ENCODE data around the gene SOX6. TPM values are rescaled to one million over a fixed set of nuclear protein-coding genes. Genes with fewer than 3 reads are reported as not detected.

The SOX6 gene
- total RNA-seq, 1 donor from 2014 or later: 34.6 TPM

- no peak for DNase-seq (ENCODE audit: low spot score)
- intact Hi-C loops (cut with DNase I): no loop called here
Measured at GRCh38 chr11:15991215-15991614, 365.1 kb downstream of the SOX6 start.

GRCh38 chr11:15989685-15990084 is 366.7 kb downstream of the SOX6 start:
- intact Hi-C loops (cut with DNase I): no loop called here
- DNase-seq (ENCODE audit: low spot score): no peak

- no peak for DNase-seq (ENCODE audit: low spot score)
- intact Hi-C loops (cut with DNase I): no loop called here
Measured at GRCh38 chr11:15988693-15989231, 367.6 kb downstream of the SOX6 start.

GRCh38 chr11:15988016-15988550 is 368.3 kb downstream of the SOX6 start:
- intact Hi-C loops (cut with DNase I): no loop called here
- no peak for DNase-seq (ENCODE audit: low spot score)

GRCh38 chr11:15987046-15987445 is 369.3 kb downstream of the SOX6 start:
- intact Hi-C loops (cut with DNase I): no loop called here
- no peak for DNase-seq (ENCODE audit: low spot score)

- intact Hi-C loops (cut with DNase I): no loop called here
- no peak for DNase-seq (ENCODE audit: low spot score)
Measured at GRCh38 chr11:15985860-15986139, 370.5 kb downstream of the SOX6 start.

- no peak for DNase-seq (ENCODE audit: low spot score)
- intact Hi-C loops (cut with DNase I): no loop called here
Measured at GRCh38 chr11:15985127-15985859, 371.1 kb downstream of the SOX6 start.

GRCh38 chr11:15981292-15981691 is 375.1 kb downstream of the SOX6 start:
- no peak for DNase-seq (ENCODE audit: low spot score)
- intact Hi-C loops (cut with DNase I): no loop called here

- no peak for DNase-seq (ENCODE audit: low spot score)
- intact Hi-C loops (cut with DNase I): no loop called here
Measured at GRCh38 chr11:15977116-15977515, 379.2 kb downstream of the SOX6 start.

- DNase-seq (ENCODE audit: low spot score): no peak
- intact Hi-C loops (cut with DNase I): no loop called here
Measured at GRCh38 chr11:15976433-15977045, 379.8 kb downstream of the SOX6 start.

- intact Hi-C loops (cut with DNase I): no loop called here
- no peak for DNase-seq (ENCODE audit: low spot score)
Measured at GRCh38 chr11:15975742-15976141, 380.6 kb downstream of the SOX6 start.

- intact Hi-C loops (cut with DNase I): no loop called here
Measured at GRCh38 chr11:15972838-15973237, 383.5 kb downstream of the SOX6 start.

GRCh38 chr11:15971215-15971546 is 385.2 kb downstream of the SOX6 start:
- no peak for DNase-seq (ENCODE audit: low spot score)
- intact Hi-C loops (cut with DNase I): no loop called here

More at GRCh38 chr11:15972838-15973237, 383.5 kb downstream of the SOX6 start:
- no peak for DNase-seq (ENCODE audit: low spot score)

GRCh38 chr11:15970506-15971214 is 385.7 kb downstream of the SOX6 start:
- intact Hi-C loops (cut with DNase I): no loop called here
- no peak for DNase-seq (ENCODE audit: low spot score)

- no peak for DNase-seq (ENCODE audit: low spot score)
- intact Hi-C loops (cut with DNase I): loop anchor here (10.0 kb wide), 1 partner anchor 145 kb away; no protein-coding TSS in a partner anchor
Measured at GRCh38 chr11:15969701-15970329, 386.5 kb downstream of the SOX6 start.

GRCh38 chr11:15969281-15969680 is 387.1 kb downstream of the SOX6 start:
- DNase-seq (ENCODE audit: low spot score): peak; percentile 80
- intact Hi-C loops (cut with DNase I): loop anchor here (10.0 kb wide), 1 partner anchor 144 kb away; no protein-coding TSS in a partner anchor

- DNase-seq (ENCODE audit: low spot score): no peak
- intact Hi-C loops (cut with DNase I): loop anchor here (10.0 kb wide), 1 partner anchor 144 kb away; no protein-coding TSS in a partner anchor
Measured at GRCh38 chr11:15968461-15969130, 387.8 kb downstream of the SOX6 start.

- intact Hi-C loops (cut with DNase I): loop anchor here (10.0 kb wide), 1 partner anchor 143 kb away; no protein-coding TSS in a partner anchor
- DNase-seq (ENCODE audit: low spot score): no peak
Measured at GRCh38 chr11:15967966-15968365, 388.4 kb downstream of the SOX6 start.

- intact Hi-C loops (cut with DNase I): loop anchor here (10.0 kb wide), 1 partner anchor 142 kb away; no protein-coding TSS in a partner anchor
- DNase-seq (ENCODE audit: low spot score): no peak
Measured at GRCh38 chr11:15967166-15967565, 389.2 kb downstream of the SOX6 start.
